Kidney (tissue), 14 donors: ENCODE data around the gene DGKI. TPM values are rescaled to one million over a fixed set of nuclear protein-coding genes. Genes with fewer than 3 reads are reported as not detected.

Source experiments
- DNase-seq, 5 donors: peaks; one replicate each; pipeline ENCODE4 v3.0.0-alpha.2; 2013 to 2020
- FAIRE-seq: peaks from 2 replicates; lab custom pipeline; 2012; peaks lifted over from hg19 to GRCh38; lab: Jason Lieb, UNC
- H3K27ac ChIP-seq, 2 donors: one replicate each; pipeline ENCODE4 v1.7.0; 2013; ENCODE audit warnings: low read depth in 2 of 2, low read length in 2 of 2, inconsistent platforms in 1 of 2
- H3K27me3 ChIP-seq: one replicate; pipeline ENCODE4 v1.7.1; 2013; ENCODE audit warnings: low read length, inconsistent platforms; ENCODE audit not compliant: control insufficient read depth, insufficient read depth
- H3K36me3 ChIP-seq, 3 donors: one replicate each; pipeline versions ENCODE4 v1.7.0 to v1.7.1; 2013; ENCODE audit warnings: low read length in 3 of 3, control low read depth in 1 of 3, inconsistent platforms in 1 of 3; ENCODE audit not compliant: insufficient read depth in 3 of 3, control insufficient read depth in 2 of 3
- H3K4me1 ChIP-seq, 3 donors: one replicate each; pipeline versions ENCODE4 v1.7.0 to v1.7.1; 2013; ENCODE audit warnings: low read length in 3 of 3, inconsistent platforms in 1 of 3, low read depth in 1 of 3; ENCODE audit not compliant: control insufficient read depth in 2 of 3, insufficient read depth in 2 of 3
- H3K4me3 ChIP-seq, 3 donors: one replicate each; pipeline versions ENCODE4 v1.7.0 to v1.8.1; 2013; ENCODE audit warnings: low read length in 3 of 3, control low read depth in 1 of 3, inconsistent platforms in 1 of 3
- H3K9ac ChIP-seq, 3 donors: one replicate each; pipeline versions ENCODE4 v1.7.0 to v1.7.1; 2013; ENCODE audit warnings: low read length in 3 of 3, control low read depth in 1 of 3, inconsistent platforms in 1 of 3
- H3K9me3 ChIP-seq, 3 donors: one replicate each; pipeline versions ENCODE4 v1.7.0 to v1.7.1; 2013; ENCODE audit warnings: low read length in 3 of 3, control low read depth in 1 of 3, inconsistent platforms in 1 of 3; ENCODE audit not compliant: control insufficient read depth in 2 of 3, insufficient read depth in 1 of 3
- CTCF ChIP-seq: IDR thresholded peaks from 3 replicates; pipeline ENCODE4 v1.5.1; 2012; ENCODE audit warnings: mild to moderate bottlenecking, moderate library complexity, borderline replicate concordance; ENCODE audit not compliant: insufficient read depth; ENCODE audit errors: extremely low read depth
- intact Hi-C: fragments of 100-400 bp; cut with DNase I; formaldehyde crosslinking; loops from one replicate; pipeline ENCODE4 v1.11.1; 2022
- polyA plus RNA-seq: library from polyadenylated mRNA; stranded (reverse); fragments of 350-450 nt; fragmentation: Illumina TruSeq; extraction: RNeasy Lipid Tissue Mini Kit (QIAGEN cat#74804); gene quantifications from one replicate; pipeline ENCODE4 v1.2.3, GENCODE V29; 2014; ENCODE audit warnings: low read depth, low replicate concordance; ENCODE audit not compliant: insufficient read depth
- total RNA-seq: library from RNA; stranded (reverse); fragmentation: NEBNext Ultra II Directional; extraction: Animal tissue kit (Norgen Biotek cat#: 25700); gene quantifications from one replicate; pipeline ENCODE4 v1.2.1, GENCODE V29; 2021
- donor health status: control.
- donor health status: control.
- donor health status: control.
- donor health status: control.
- donor health status: control.
- donor health status: DM: yes; HTN: yes; CAD: no.
- donor health status: Normal renal cell carcinoma (clear cell type).

DGKI gene
- total and polyA plus RNA-seq, 2 donors from 2014 or later, result 1.3 to 2.5 TPM

- intact Hi-C loops, result no loop called here
- Histone ChIP-seq H3K36me3 (no peaks in the 10 kb centered on the region), H3K9me3 (no peaks in the 10 kb centered on the region), H3K9ac (no peak overlapping the region), H3K4me1 (no peaks in the 10 kb centered on the region), H3K27ac (no peak overlapping the region), H3K4me3 (no peak overlapping the region), H3K27me3 (no peaks in the 10 kb centered on the region)
- TF ChIP-seq CTCF, result no peak
- DNase-seq, result no peak
- no peak for FAIRE-seq
These were observed 155.2 kb downstream of the DGKI start for GRCh38 chr7:137691566-137691965.

- Histone ChIP-seq H3K27me3 (no peaks in the 10 kb centered on the region), H3K4me1 (no peaks in the 10 kb centered on the region), H3K9ac (no peak overlapping the region), H3K36me3 (no peaks in the 10 kb centered on the region), H3K9me3 (no peaks in the 10 kb centered on the region), H3K27ac (no peak overlapping the region), H3K4me3 (no peak overlapping the region)
- intact Hi-C loops, result no loop called here
- FAIRE-seq (no peak), DNase-seq (no peak)
- TF ChIP-seq CTCF, result no peak
These were observed 156.1 kb downstream of the DGKI start for GRCh38 chr7:137690635-137691034.

- H3K9ac ChIP-seq, result no peak overlapping the region
- no peak for TF ChIP-seq CTCF
- no peaks in the 10 kb centered on the region for H3K36me3 ChIP-seq
- no peaks in the 10 kb centered on the region for H3K27me3 ChIP-seq
- intact Hi-C loops, result no loop called here
- FAIRE-seq, result no peak
- no peaks in the 10 kb centered on the region for H3K4me1 ChIP-seq
- H3K4me3 ChIP-seq, result no peak overlapping the region
- H3K9me3 ChIP-seq, result no peaks in the 10 kb centered on the region
- no peak for DNase-seq
- no peak overlapping the region for H3K27ac ChIP-seq
These were observed 157.0 kb downstream of the DGKI start for GRCh38 chr7:137689761-137690160.
